Astrocyte (in vitro differentiated cells and primary cell): ENCODE results near the gene EIF4B.

Source experiments
- CTCF ChIP-seq: IDR thresholded peaks from 2 replicates; pipeline ENCODE4 v1.5.1; 2011; ENCODE audit warnings: low read depth, mild to moderate bottlenecking, inconsistent platforms, low read length, moderate library complexity; ENCODE audit not compliant: insufficient read depth
- EZH2 ChIP-seq: IDR thresholded peaks from 2 replicates; pipeline ENCODE4 v1.6.1; 2012; ENCODE audit warnings: mild to moderate bottlenecking, low read length, inconsistent platforms; ENCODE audit not compliant: insufficient read depth

- TF ChIP-seq CTCF (no peak), EZH2 (no peak)
These were observed 48.0 kb downstream of the EIF4B start for GRCh38 chr12:53054112-53054878.
